Fibroblast of the conjunctiva (primary cell): Measurements from ENCODE around the gene C3orf70.
"Not testable (repeated sequence)": the region's sequence is repeated elsewhere in the genome, so short reads cannot be mapped to it uniquely, and the experiment has no call there.

Experiments
- DNase-seq: peaks from one replicate; pipeline ENCODE4 v3.0.0-alpha.2; 2010; ENCODE audit warnings: low read depth

The C3orf70 gene

GRCh38 chr3:185151101-185151963 lies 1.5 kb downstream of the C3orf70 start:
- no peak for DNase-seq

GRCh38 chr3:185150561-185150960 lies 2.3 kb downstream of the C3orf70 start:
- DNase-seq = no peak

- no peak for DNase-seq
These were observed 3.3 kb downstream of the C3orf70 start for GRCh38 chr3:185149591-185149990.

- no peak for DNase-seq
These were observed 7.3 kb downstream of the C3orf70 start for GRCh38 chr3:185145511-185145910.

- no peak for DNase-seq
These were observed 8.1 kb downstream of the C3orf70 start for GRCh38 chr3:185144784-185145183.

GRCh38 chr3:185137821-185138220 lies 15.0 kb downstream of the C3orf70 start:
- DNase-seq = no peak

- no peak for DNase-seq
These were observed 18.4 kb downstream of the C3orf70 start for GRCh38 chr3:185134509-185134908.

GRCh38 chr3:185131602-185132256 lies 21.1 kb downstream of the C3orf70 start:
- DNase-seq = no peak

GRCh38 chr3:185129083-185129482 lies 23.8 kb downstream of the C3orf70 start:
- DNase-seq = no peak

- DNase-seq = no peak
These were observed 26.7 kb downstream of the C3orf70 start for GRCh38 chr3:185126201-185126600.

- no peak for DNase-seq
These were observed 32.7 kb downstream of the C3orf70 start for GRCh38 chr3:185120126-185120525.

GRCh38 chr3:185115371-185115770 lies 37.5 kb downstream of the C3orf70 start:
- no peak for DNase-seq

- no peak for DNase-seq
These were observed 38.1 kb downstream of the C3orf70 start for GRCh38 chr3:185114756-185115155.

- no peak for DNase-seq
These were observed 40.7 kb downstream of the C3orf70 start for GRCh38 chr3:185112186-185112585.

GRCh38 chr3:185109012-185109411 lies 43.8 kb downstream of the C3orf70 start:
- not testable (repeated sequence) for DNase-seq

GRCh38 chr3:185106256-185106890 lies 46.5 kb downstream of the C3orf70 start:
- not testable (repeated sequence) for DNase-seq

- DNase-seq = no peak
These were observed 49.3 kb downstream of the C3orf70 start for GRCh38 chr3:185103359-185104127.

GRCh38 chr3:185094697-185095096 lies 58.2 kb downstream of the C3orf70 start:
- no peak for DNase-seq

- DNase-seq = no peak
These were observed 59.7 kb downstream of the C3orf70 start for GRCh38 chr3:185093116-185093515.

- no peak for DNase-seq
These were observed 62.0 kb downstream of the C3orf70 start for GRCh38 chr3:185090811-185091210.

GRCh38 chr3:185089751-185090150 lies 63.1 kb downstream of the C3orf70 start:
- no peak for DNase-seq

- no peak for DNase-seq
These were observed 63.5 kb downstream of the C3orf70 start for GRCh38 chr3:185089343-185089742.
